Osteoblast (primary cell): ENCODE measurements around the gene TLR5. TPM values are rescaled to one million over a fixed set of nuclear protein-coding genes. Genes with fewer than 3 reads are reported as not detected.
A peak's percentile ranks its signal among the peaks of the same experiment; 100 is the strongest.

Experiments used
- DNase-seq: peaks from one replicate; pipeline ENCODE4 v3.0.0; 2011; ENCODE audit warnings: low spot score, mixed read lengths; ENCODE audit not compliant: insufficient read length; ENCODE audit errors: missing footprints
- H2AFZ ChIP-seq: 2 replicates; pipeline ENCODE4 v1.6.0; 2011; ENCODE audit warnings: mild to moderate bottlenecking, low read length
- H3K27ac ChIP-seq: 2 replicates; pipeline ENCODE4 v1.5.1; 2011; ENCODE audit warnings: mild to moderate bottlenecking, low read depth, low read length, moderate library complexity
- H3K27me3 ChIP-seq: 2 replicates; pipeline ENCODE4 v1.6.0; 2012; ENCODE audit warnings: mild to moderate bottlenecking, control low read depth, inconsistent platforms, low read length, moderate library complexity; ENCODE audit not compliant: insufficient read depth
- H3K36me3 ChIP-seq: 2 replicates; pipeline ENCODE4 v1.5.1; 2011; ENCODE audit warnings: mild to moderate bottlenecking, low read length, control low read depth, moderate library complexity; ENCODE audit not compliant: insufficient read depth
- H3K4me1 ChIP-seq: 2 replicates; pipeline ENCODE4 v1.5.1; 2011; ENCODE audit warnings: mild to moderate bottlenecking, low read length, control low read depth, moderate library complexity; ENCODE audit not compliant: insufficient read depth
- H3K4me2 ChIP-seq: 2 replicates; pipeline ENCODE4 v1.6.0; 2011; ENCODE audit warnings: mild to moderate bottlenecking, low read length; ENCODE audit not compliant: insufficient read depth
- H3K4me3 ChIP-seq: fragments of 200-600 bp; sonication (generic); 3 replicates; pipeline ENCODE4 v1.5.1; 2012; ENCODE audit warnings: mild to moderate bottlenecking, low read length, inconsistent platforms; ENCODE audit not compliant: insufficient read depth
- H3K79me2 ChIP-seq: 2 replicates; pipeline ENCODE4 v1.6.0; 2012; ENCODE audit warnings: mild to moderate bottlenecking, low read length, control low read depth, inconsistent platforms; ENCODE audit not compliant: insufficient read depth
- H3K9me3 ChIP-seq: 2 replicates; pipeline ENCODE4 v1.5.1; 2011; ENCODE audit warnings: low read depth, low read length, control low read depth
- H4K20me1 ChIP-seq: 2 replicates; pipeline ENCODE4 v1.6.0; 2012; ENCODE audit warnings: mild to moderate bottlenecking, low read length, control low read depth; ENCODE audit not compliant: insufficient read depth
- total RNA-seq: library from RNA; depleted of rRNA; stranded (reverse); fragments of >200 nt; gene quantifications from 2 replicates; pipeline ENCODE4 v1.2.3, GENCODE V29; 2012
- TF ChIP-seq, protein P1 (sequence below): IDR thresholded peaks from 2 replicates; pipeline ENCODE4 v1.5.1; 2011; ENCODE audit warnings: mild to moderate bottlenecking, low read depth, low read length, moderate library complexity; ENCODE audit errors: extremely low read depth

The TLR5 gene, protein sequence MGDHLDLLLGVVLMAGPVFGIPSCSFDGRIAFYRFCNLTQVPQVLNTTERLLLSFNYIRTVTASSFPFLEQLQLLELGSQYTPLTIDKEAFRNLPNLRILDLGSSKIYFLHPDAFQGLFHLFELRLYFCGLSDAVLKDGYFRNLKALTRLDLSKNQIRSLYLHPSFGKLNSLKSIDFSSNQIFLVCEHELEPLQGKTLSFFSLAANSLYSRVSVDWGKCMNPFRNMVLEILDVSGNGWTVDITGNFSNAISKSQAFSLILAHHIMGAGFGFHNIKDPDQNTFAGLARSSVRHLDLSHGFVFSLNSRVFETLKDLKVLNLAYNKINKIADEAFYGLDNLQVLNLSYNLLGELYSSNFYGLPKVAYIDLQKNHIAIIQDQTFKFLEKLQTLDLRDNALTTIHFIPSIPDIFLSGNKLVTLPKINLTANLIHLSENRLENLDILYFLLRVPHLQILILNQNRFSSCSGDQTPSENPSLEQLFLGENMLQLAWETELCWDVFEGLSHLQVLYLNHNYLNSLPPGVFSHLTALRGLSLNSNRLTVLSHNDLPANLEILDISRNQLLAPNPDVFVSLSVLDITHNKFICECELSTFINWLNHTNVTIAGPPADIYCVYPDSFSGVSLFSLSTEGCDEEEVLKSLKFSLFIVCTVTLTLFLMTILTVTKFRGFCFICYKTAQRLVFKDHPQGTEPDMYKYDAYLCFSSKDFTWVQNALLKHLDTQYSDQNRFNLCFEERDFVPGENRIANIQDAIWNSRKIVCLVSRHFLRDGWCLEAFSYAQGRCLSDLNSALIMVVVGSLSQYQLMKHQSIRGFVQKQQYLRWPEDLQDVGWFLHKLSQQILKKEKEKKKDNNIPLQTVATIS
- total RNA-seq: under 0.01 and 0.88 TPM in 2 replicates

GRCh38 chr1:223142795-223143536, at the start of gene TLR5:
TSS of gene TLR5 (minus strand) at chr1:223143248. CDS start at chr1:223113031, 30,217 bp downstream.
- TF ChIP-seq, protein P1, sequence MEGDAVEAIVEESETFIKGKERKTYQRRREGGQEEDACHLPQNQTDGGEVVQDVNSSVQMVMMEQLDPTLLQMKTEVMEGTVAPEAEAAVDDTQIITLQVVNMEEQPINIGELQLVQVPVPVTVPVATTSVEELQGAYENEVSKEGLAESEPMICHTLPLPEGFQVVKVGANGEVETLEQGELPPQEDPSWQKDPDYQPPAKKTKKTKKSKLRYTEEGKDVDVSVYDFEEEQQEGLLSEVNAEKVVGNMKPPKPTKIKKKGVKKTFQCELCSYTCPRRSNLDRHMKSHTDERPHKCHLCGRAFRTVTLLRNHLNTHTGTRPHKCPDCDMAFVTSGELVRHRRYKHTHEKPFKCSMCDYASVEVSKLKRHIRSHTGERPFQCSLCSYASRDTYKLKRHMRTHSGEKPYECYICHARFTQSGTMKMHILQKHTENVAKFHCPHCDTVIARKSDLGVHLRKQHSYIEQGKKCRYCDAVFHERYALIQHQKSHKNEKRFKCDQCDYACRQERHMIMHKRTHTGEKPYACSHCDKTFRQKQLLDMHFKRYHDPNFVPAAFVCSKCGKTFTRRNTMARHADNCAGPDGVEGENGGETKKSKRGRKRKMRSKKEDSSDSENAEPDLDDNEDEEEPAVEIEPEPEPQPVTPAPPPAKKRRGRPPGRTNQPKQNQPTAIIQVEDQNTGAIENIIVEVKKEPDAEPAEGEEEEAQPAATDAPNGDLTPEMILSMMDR: peak; percentile 58
- H2AFZ ChIP-seq: peak within 1 kb of the TSS; percentile 64
- no peaks in the 10 kb centered on the region for H4K20me1 ChIP-seq
- peak; percentile 94 for DNase-seq
- peak within 1 kb of the TSS; percentile 74 for H3K4me3 ChIP-seq
- H3K9me3 ChIP-seq: peaks cover 4% of the 10 kb centered on the region
- no peaks in the 10 kb centered on the region for H3K36me3 ChIP-seq
- peaks cover 3% of the 10 kb centered on the region for H3K4me1 ChIP-seq
- no peak within 1 kb of the TSS for H3K27ac ChIP-seq
- H3K27me3 ChIP-seq: peaks cover 15% of the 10 kb centered on the region
- H3K79me2 ChIP-seq: no peaks in the 10 kb centered on the region
- H3K4me2 ChIP-seq: peak within 1 kb of the TSS; percentile 71

DNA sequence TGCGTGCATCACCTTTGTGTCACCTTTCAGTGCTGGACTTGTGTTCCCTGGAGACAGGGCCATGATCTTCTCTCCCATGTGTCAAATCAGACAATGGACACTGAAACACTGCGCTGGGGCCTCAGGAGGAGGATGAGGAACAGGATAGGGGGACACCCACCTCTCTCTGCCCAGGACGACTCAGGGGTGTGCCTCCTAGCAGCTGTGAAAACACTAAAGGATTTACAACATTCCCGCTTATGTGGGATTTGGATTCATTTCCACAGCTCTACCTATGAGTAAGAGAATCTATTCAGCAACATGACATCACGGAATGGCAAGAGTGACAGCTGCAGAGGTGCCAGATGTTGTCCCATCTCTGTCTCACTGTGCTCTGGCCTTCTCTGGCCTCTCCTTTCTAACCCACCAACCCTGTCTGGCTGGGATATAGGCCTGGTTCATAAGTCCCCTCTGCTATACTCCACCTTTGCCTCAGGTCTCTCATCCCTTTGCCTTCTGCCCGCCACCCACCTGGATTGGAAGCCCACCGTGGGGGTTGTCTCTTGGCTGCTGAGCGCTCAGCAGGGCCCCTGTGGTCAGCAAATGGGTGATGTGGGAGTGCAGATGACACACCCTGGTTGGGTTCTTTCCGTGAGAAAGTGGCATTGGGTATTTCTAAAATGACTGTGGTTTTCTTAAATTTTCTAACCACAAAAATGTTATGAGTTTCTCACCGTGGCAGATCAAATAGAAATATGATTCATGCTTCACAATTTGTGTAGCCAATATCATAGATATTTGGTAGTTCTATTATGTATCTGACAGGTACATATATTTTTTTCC, 47.1 kb upstream of the TLR5 start:
- no peak overlapping the region for H3K4me3 ChIP-seq
- TF ChIP-seq, protein P1: no peak
- DNase-seq: peak; percentile 93
- H3K27ac ChIP-seq: peak overlapping the region; percentile 40
- H3K4me1 ChIP-seq: peaks cover 12% of the 10 kb centered on the region
- H3K4me2 ChIP-seq: peak overlapping the region; percentile 41
- no peaks in the 10 kb centered on the region for H3K36me3 ChIP-seq
- peaks cover 15% of the 10 kb centered on the region for H3K27me3 ChIP-seq
- H2AFZ ChIP-seq: no peak overlapping the region
- H3K9me3 ChIP-seq: no peaks in the 10 kb centered on the region
- no peaks in the 10 kb centered on the region for H3K79me2 ChIP-seq
- H4K20me1 ChIP-seq: no peaks in the 10 kb centered on the region

- H3K27ac ChIP-seq: no peak overlapping the region
- no peaks in the 10 kb centered on the region for H3K36me3 ChIP-seq
- no peak overlapping the region for H2AFZ ChIP-seq
These were observed 46.5 kb upstream of the TLR5 start for GRCh38 chr1:223189525-223189902.

More at GRCh38 chr1:223189525-223189902, 46.5 kb upstream of the TLR5 start:
- H3K4me2 ChIP-seq: no peak overlapping the region
- DNase-seq: no peak
- TF ChIP-seq, protein P1: no peak
- no peaks in the 10 kb centered on the region for H3K9me3 ChIP-seq
- H4K20me1 ChIP-seq: no peaks in the 10 kb centered on the region
- no peak overlapping the region for H3K4me3 ChIP-seq
- H3K27me3 ChIP-seq: peaks cover 15% of the 10 kb centered on the region
- H3K79me2 ChIP-seq: no peaks in the 10 kb centered on the region
- H3K4me1 ChIP-seq: peaks cover 12% of the 10 kb centered on the region
